Lower leg skin (tissue), 3 donors: ENCODE data around the gene DCAF7.

Experiments used
- CTCF ChIP-seq, 3 donors: fragments of 450-650 bp; IDR thresholded peaks; one replicate each; pipeline ENCODE4 v1.5.1; 2016; ENCODE audit warnings: antibody characterized with exemption in 3 of 3, mild to moderate bottlenecking in 3 of 3, moderate library complexity in 2 of 3
- POLR2A ChIP-seq, 2 donors: fragments of 450-650 bp; IDR thresholded peaks; one replicate each; pipeline ENCODE4 v1.6.1; 2016 to 2017; ENCODE audit warnings: antibody characterized with exemption in 2 of 2, mild to moderate bottlenecking in 1 of 2, moderate library complexity in 1 of 2

- no peak for TF ChIP-seq CTCF (IDR thresholded peaks at IDR 0.05)
- TF ChIP-seq POLR2A (IDR thresholded peaks at IDR 0.05): no peak
Observed at GRCh38 chr17:63623786-63624530, 73.7 kb downstream of the DCAF7 start.
